Mesothelial cell of epicardium (in vitro differentiated cells): ENCODE measurements around the gene SPOCK2. TPM values are rescaled to one million over a fixed set of nuclear protein-coding genes. Genes with fewer than 3 reads are reported as not detected.

Experiments used
- DNase-seq, 2 experiments: peaks; one replicate each; pipeline ENCODE4 v3.0.0; 2021; ENCODE audit warnings: low spot score in 2 of 2; ENCODE audit not compliant: unreplicated experiment in 2 of 2
- H3K27ac Mint-ChIP-seq: 2 replicates; pipeline ENCODE4 v1.8.0; 2021; ENCODE audit warnings: mixed read lengths
- H3K27me3 Mint-ChIP-seq: 2 replicates; pipeline ENCODE4 v1.8.0; 2021; ENCODE audit warnings: low read depth, mixed read lengths
- H3K36me3 Mint-ChIP-seq: 2 replicates; pipeline ENCODE4 v1.8.0; 2021; ENCODE audit warnings: mixed read lengths
- H3K4me1 Mint-ChIP-seq: 2 replicates; pipeline ENCODE4 v1.8.0; 2021; ENCODE audit warnings: mixed read lengths
- H3K4me3 Mint-ChIP-seq: 2 replicates; pipeline ENCODE4 v1.8.0; 2021; ENCODE audit warnings: mild to moderate bottlenecking, moderate library complexity, mixed read lengths
- H3K9me3 Mint-ChIP-seq: 2 replicates; pipeline ENCODE4 v1.8.0; 2021; ENCODE audit warnings: mixed read lengths
- CTCF ChIP-seq: fragments of 200-600 bp; sonication (generic); IDR thresholded peaks from one replicate; pipeline ENCODE4 v1.5.0; 2021; ENCODE audit warnings: antibody characterized with exemption; ENCODE audit not compliant: unreplicated experiment
- total RNA-seq: library from RNA; stranded (reverse); gene quantifications from 3 replicates; pipeline ENCODE4 v1.2.1, GENCODE V29; 2021

The SPOCK2 gene
- total RNA-seq, 1 donor from 2014 or later: 28.5 TPM

DNA sequence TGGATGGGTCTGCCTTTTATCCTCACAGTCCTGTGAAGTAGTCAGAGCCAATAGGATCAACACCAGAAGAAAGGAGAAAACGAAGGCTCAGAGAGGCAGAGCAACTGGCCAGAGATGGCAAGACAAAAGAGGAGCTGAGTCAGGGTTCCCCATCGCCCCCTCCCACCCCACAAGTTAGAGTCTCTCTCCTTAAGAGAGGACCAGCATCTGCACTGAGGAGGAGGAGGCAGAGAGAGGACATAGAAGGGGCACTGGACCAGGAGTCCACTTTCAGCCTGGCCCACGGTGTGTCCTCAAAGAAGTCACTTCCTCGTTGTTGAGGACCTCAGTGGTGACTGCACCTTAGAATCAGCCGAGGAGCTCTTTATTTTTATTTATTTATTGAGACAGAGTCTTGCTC, 11.6 kb downstream of the SPOCK2 start:
- peaks cover under 1% of the 10 kb centered on the region for H3K9me3 Mint-ChIP-seq
- TF ChIP-seq CTCF: no peak
- no peaks in the 10 kb centered on the region for H3K27me3 Mint-ChIP-seq
- H3K36me3 Mint-ChIP-seq: peaks cover under 1% of the 10 kb centered on the region
- H3K4me3 Mint-ChIP-seq: no peak overlapping the region
- no peak overlapping the region for H3K27ac Mint-ChIP-seq
- no peak for DNase-seq
- H3K4me1 Mint-ChIP-seq: peaks cover 30% of the 10 kb centered on the region

GRCh38 chr10:72075376-72076115, 12.8 kb downstream of the SPOCK2 start:
- H3K9me3 Mint-ChIP-seq: peaks cover 5% of the 10 kb centered on the region
- H3K36me3 Mint-ChIP-seq: peaks cover 5% of the 10 kb centered on the region
- H3K27ac Mint-ChIP-seq: no peak overlapping the region
- H3K27me3 Mint-ChIP-seq: no peaks in the 10 kb centered on the region
- no peak for TF ChIP-seq CTCF
- peaks cover 20% of the 10 kb centered on the region for H3K4me1 Mint-ChIP-seq
- no peak for DNase-seq
- no peak overlapping the region for H3K4me3 Mint-ChIP-seq

GRCh38 chr10:72074574-72075375, 13.6 kb downstream of the SPOCK2 start:
- H3K4me1 Mint-ChIP-seq: peaks cover 18% of the 10 kb centered on the region
- no peak for TF ChIP-seq CTCF
- no peaks in the 10 kb centered on the region for H3K27me3 Mint-ChIP-seq
- no peak for DNase-seq
- no peak overlapping the region for H3K27ac Mint-ChIP-seq
- H3K36me3 Mint-ChIP-seq: peaks cover 5% of the 10 kb centered on the region
- H3K9me3 Mint-ChIP-seq: peaks cover 5% of the 10 kb centered on the region
- H3K4me3 Mint-ChIP-seq: no peak overlapping the region

GRCh38 chr10:72073708-72074573, 14.4 kb downstream of the SPOCK2 start:
- Mint-ChIP-seq H3K36me3 (peaks cover 5% of the 10 kb centered on the region), H3K27me3 (no peaks in the 10 kb centered on the region), H3K4me1 (peaks cover 16% of the 10 kb centered on the region), H3K4me3 (no peak overlapping the region), H3K9me3 (peaks cover 5% of the 10 kb centered on the region), H3K27ac (no peak overlapping the region)
- TF ChIP-seq CTCF: no peak
- no peak for DNase-seq

DNA sequence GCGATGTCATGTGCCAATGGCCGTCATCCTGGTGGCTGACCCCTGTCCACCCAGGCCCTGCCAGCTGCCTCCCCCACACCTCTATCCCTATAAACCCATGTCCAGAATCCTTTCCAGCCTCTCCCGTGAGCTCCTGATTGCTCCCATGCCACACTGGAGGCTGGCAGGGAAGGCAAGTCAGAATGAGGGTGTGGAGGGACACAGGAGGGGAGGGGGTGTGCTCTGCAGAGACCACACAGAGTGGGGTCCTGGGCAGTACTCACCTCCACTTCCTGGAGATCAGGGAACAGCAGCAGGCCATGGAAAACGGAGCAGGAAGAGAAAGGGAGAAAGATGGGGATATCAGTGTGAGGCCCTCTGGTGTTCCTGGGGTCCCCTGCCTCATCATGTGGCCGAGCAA, 15.7 kb downstream of the SPOCK2 start:
- no peak for DNase-seq
- no peak overlapping the region for H3K27ac Mint-ChIP-seq
- no peaks in the 10 kb centered on the region for H3K27me3 Mint-ChIP-seq
- H3K4me3 Mint-ChIP-seq: no peak overlapping the region
- H3K9me3 Mint-ChIP-seq: peaks cover 5% of the 10 kb centered on the region
- H3K36me3 Mint-ChIP-seq: peaks cover 5% of the 10 kb centered on the region
- peaks cover 16% of the 10 kb centered on the region for H3K4me1 Mint-ChIP-seq
- no peak for TF ChIP-seq CTCF
